Stimulated activated CD8-positive, alpha-beta memory T cell treated with anti-CD3 and anti-CD28 coated beads, Interleukin-7, amount 100 ng/mL, for 4 hours (primary cell): ENCODE measurements around the gene VGF.
"Not testable (repeated sequence)": the region's sequence is repeated elsewhere in the genome, so short reads cannot be mapped to it uniquely, and the experiment has no call there.

Experiments used
- DNase-seq, 2 donors: peaks; one replicate each; pipeline ENCODE4 v3.0.0-alpha.2; 2020; ENCODE audit warnings: low read depth in 2 of 2

Gene VGF

DNA sequence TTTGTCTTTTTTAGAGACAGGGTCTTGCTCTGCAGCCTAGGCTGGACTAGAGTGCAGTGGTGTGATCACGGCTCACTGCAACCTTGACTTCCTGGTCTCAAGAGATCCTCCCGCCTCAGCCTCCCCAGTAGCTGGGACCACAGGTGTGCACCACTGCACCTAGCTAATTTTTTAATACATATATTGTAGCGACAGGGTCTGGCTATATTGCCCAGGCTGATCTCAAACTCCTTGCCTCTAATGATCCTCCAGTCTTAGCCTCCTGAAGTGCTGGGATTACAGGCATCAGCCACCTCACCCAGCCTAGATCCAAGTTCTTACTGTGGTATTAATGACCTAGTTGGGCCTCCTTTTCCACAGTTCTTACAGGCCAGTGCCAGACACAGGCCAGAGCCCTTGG lies 50.2 kb downstream of the VGF start:
- DNase-seq = no peak

DNA sequence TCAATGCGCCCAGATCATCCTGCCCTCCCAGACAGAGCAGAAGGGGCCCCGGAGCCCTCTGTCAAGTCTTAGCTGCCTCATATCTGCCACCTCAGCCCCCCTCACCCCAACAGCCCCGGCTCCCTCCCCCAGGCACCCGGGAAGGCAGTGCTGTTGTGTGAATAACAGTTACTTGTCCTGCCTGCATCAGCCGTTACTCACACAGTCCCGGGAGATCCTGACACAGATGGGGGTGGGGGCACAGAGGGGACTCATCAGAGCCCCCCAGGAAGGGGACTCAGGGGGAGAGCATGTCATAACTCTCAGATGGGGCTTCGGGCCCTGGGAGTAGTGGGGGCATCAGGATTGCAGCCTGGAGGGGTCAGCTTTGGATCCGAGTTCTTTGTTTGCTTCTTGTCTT lies 50.9 kb downstream of the VGF start:
- DNase-seq = no peak

DNA sequence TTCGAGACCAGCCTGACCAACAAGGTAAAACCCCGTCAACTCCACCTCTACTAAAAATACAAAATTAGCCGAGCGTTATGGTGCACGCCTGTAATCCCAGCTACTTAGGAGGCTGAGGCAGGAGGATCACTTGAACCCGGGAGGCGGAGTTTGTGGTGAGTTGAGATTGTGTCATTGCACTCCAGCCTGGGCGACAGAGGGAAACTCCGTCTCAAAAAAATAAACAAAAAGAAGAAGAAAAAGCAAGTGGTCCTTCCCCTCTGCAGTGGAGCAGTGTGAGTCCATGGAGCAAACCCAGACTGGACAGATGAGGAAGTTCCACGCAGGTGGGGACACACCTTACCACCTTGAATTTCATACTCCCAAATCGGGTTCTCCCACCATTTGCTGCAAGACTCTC lies 51.5 kb downstream of the VGF start:
- no peak for DNase-seq

DNA sequence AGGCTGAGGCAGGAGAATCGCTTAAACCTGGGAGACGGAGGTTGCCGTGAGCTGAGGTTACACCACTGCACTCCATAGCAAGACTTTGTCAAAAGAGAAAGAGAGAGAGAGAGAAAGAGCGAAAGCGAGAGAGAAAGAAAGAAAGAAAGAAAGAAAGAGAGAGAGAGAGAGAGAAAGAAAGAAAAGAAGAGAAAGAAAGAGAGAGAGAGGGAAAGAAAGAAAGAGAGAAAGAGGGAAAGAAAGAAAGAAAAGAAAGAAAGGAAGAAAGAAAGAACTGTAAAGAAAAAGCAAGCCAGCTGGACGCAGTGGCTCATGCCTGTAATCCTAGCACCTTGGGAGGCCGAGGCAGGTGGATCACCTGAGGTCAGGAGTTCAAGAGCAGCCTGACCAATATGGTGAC lies 52.2 kb downstream of the VGF start:
- not testable (repeated sequence) for DNase-seq
